A673 (cell line): Measurements from ENCODE around the gene KCNJ5. TPM values are rescaled to one million over a fixed set of nuclear protein-coding genes. Genes with fewer than 3 reads are reported as not detected.

Source experiments
- Bru-seq: library from RNA; stranded (reverse); fragments of 400-500 nt; gene quantifications from one replicate; lab custom pipeline; 2021; lab: Mats Ljungman, UMichigan
- BruChase-seq, 2 experiments: library from RNA; stranded (reverse); fragments of 400-500 nt; gene quantifications; one replicate each; lab custom pipeline; 2021; lab: Mats Ljungman, UMichigan
- BruUV-seq: library from RNA; stranded (reverse); fragments of 400-500 nt; replicated peaks from 2 replicates; lab custom pipeline; 2021; lab: Mats Ljungman, UMichigan
- CTCF ChIA-PET: fragments of 300-600 bp; sonication (Branson Sonifier 250); formaldehyde crosslinking; loops from one replicate; lab custom pipeline; 2022; ENCODE audit warnings: antibody characterized with exemption; lab: Charles Lee
- POLR2A ChIA-PET: fragments of 300-600 bp; sonication (Branson Sonifier 250); formaldehyde crosslinking; loops from one replicate; lab custom pipeline; 2022; ENCODE audit warnings: antibody characterized with exemption; ENCODE audit not compliant: low non-redundant PET; lab: Charles Lee
- DNase-seq: peaks from one replicate; pipeline ENCODE4 v3.0.0-alpha.2; 2015; ENCODE audit warnings: low spot score
- H3K27ac ChIP-seq: fragments of 200-600 bp; sonication (generic); 2 replicates; pipeline ENCODE4 v1.5.1; 2016; ENCODE audit warnings: mixed run types, low read depth, mild to moderate bottlenecking, mixed read lengths, antibody characterized with exemption, low read length; ENCODE audit not compliant: poor library complexity, severe bottlenecking
- H3K27me3 ChIP-seq: fragments of 200-600 bp; sonication (generic); replicated peaks from 2 replicates; pipeline ENCODE4 v1.6.1; 2017; ENCODE audit warnings: mixed run types, low read depth, mild to moderate bottlenecking, mixed read lengths, antibody characterized with exemption, low read length; ENCODE audit not compliant: insufficient read depth, poor library complexity
- H3K36me3 ChIP-seq: fragments of 200-600 bp; sonication (generic); 2 replicates; pipeline ENCODE4 v1.6.1; 2016; ENCODE audit warnings: mixed run types, mild to moderate bottlenecking, mixed read lengths, antibody characterized with exemption, low read length; ENCODE audit not compliant: insufficient read depth, poor library complexity, severe bottlenecking
- H3K4me1 ChIP-seq: fragments of 200-600 bp; sonication (generic); 2 replicates; pipeline ENCODE4 v1.6.1; 2017; ENCODE audit warnings: mixed run types, mild to moderate bottlenecking, mixed read lengths, antibody characterized with exemption, low read length; ENCODE audit not compliant: insufficient read depth, poor library complexity, severe bottlenecking
- H3K4me3 ChIP-seq: fragments of 200-600 bp; sonication (generic); 2 replicates; pipeline ENCODE4 v1.5.1; 2016; ENCODE audit warnings: low read depth, mixed run types, mild to moderate bottlenecking, mixed read lengths, low read length; ENCODE audit not compliant: poor library complexity, severe bottlenecking
- H3K9me3 ChIP-seq: fragments of 200-600 bp; sonication (generic); 2 replicates; pipeline ENCODE4 v1.6.1; 2016; ENCODE audit warnings: mixed run types, low read depth, mild to moderate bottlenecking, mixed read lengths, antibody characterized with exemption, low read length; ENCODE audit not compliant: poor library complexity, severe bottlenecking
- EZH2 ChIP-seq: fragments of 200-600 bp; sonication (generic); IDR thresholded peaks from 2 replicates; pipeline ENCODE4 v1.6.1; 2017; ENCODE audit warnings: borderline replicate concordance, low read depth, mild to moderate bottlenecking, mixed read lengths, antibody characterized with exemption, low read length; ENCODE audit not compliant: poor library complexity, severe bottlenecking
- intact Hi-C: fragments of 100-400 bp; cut with micrococcal nuclease; formaldehyde crosslinking; loops from one replicate; pipeline ENCODE4 v1.10.0; 2022; ENCODE audit not compliant: unreplicated experiment
- long read RNA-seq: library from polyadenylated mRNA; stranded (forward); transcript quantifications from one replicate; pipeline ENCODE4 v2.0.0, GENCODE V29; 2022
- total RNA-seq: library from RNA; stranded (reverse); gene quantifications from 2 replicates; pipeline ENCODE4 v1.2.3, GENCODE V29; 2021
- TF ChIP-seq, protein P1 (sequence below): fragments of 300-800, 200-600 bp; sonication (generic); conservative IDR thresholded peaks from 2 replicates; pipeline ENCODE4 v1.5.1; 2017; ENCODE audit warnings: low read depth, mild to moderate bottlenecking, antibody characterized with exemption, low read length, moderate library complexity, mixed read lengths

KCNJ5 gene
- total RNA-seq (not detected in 2 replicates), Bru-seq, nascent RNA (percentile 3 among the genes with signal in this experiment), BruChase-seq, experiment 1, labeled RNA remaining after a 2-hour chase (not detected), BruChase-seq, experiment 2, labeled RNA remaining after a 6-hour chase (percentile 3 among the genes with signal in this experiment)
- long read RNA-seq = 0 reads

- Histone ChIP-seq H3K36me3 (no peaks in the 10 kb centered on the region), H3K9me3 (no peaks in the 10 kb centered on the region), H3K27me3 (peaks cover 14% of the 10 kb centered on the region), H3K4me3 (peak within 1 kb of the TSS; percentile 50), H3K27ac (no peak within 1 kb of the TSS), H3K4me1 (peaks cover 4% of the 10 kb centered on the region)
- no TSS peak for BruUV-seq
- POLR2A ChIA-PET = no interaction called here
- TF ChIP-seq, protein P1, sequence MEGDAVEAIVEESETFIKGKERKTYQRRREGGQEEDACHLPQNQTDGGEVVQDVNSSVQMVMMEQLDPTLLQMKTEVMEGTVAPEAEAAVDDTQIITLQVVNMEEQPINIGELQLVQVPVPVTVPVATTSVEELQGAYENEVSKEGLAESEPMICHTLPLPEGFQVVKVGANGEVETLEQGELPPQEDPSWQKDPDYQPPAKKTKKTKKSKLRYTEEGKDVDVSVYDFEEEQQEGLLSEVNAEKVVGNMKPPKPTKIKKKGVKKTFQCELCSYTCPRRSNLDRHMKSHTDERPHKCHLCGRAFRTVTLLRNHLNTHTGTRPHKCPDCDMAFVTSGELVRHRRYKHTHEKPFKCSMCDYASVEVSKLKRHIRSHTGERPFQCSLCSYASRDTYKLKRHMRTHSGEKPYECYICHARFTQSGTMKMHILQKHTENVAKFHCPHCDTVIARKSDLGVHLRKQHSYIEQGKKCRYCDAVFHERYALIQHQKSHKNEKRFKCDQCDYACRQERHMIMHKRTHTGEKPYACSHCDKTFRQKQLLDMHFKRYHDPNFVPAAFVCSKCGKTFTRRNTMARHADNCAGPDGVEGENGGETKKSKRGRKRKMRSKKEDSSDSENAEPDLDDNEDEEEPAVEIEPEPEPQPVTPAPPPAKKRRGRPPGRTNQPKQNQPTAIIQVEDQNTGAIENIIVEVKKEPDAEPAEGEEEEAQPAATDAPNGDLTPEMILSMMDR = no peak
- no peak for TF ChIP-seq EZH2
- intact Hi-C loops = no loop called here
- peak; percentile 48 for DNase-seq
- CTCF ChIA-PET = interaction anchor here (0.8 kb wide), 1 partner anchor 66 kb away, joined by 3 read pairs; no protein-coding TSS in a partner anchor
Measured at GRCh38 chr11:128890543-128891368, at the start of gene KCNJ5. TSS of gene KCNJ5 (plus strand) at chr11:128891356. CDS start at chr11:128911274, 19,918 bp downstream.

DNA sequence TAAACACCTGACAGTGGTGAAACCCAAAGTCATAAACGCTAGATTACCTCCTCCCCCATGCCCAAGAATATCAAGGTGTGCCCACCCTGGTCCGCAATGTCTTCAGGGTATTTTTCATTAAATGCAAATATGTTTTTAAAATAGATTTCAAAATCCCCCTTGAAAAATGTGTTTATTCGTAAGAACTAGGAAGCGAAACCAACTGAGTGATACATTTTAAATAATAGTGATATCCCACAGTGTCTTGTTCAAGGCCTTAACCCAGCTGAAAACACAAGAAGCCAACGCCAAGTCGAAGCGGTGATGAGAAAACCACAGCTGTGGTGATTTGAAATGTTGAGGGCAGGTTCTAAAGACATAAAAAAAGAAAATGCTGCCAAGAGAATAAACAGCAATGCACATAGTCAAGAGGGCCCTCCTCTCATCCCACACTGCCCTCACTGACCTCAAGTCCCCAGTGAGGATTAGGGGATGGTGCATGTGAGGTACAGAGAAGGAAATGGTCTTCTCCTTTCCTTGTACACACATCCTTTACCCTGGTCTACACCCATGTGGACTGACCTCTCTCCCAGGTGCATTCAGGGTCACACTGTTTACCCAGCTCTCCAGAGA is 49.6 kb upstream of the KCNJ5 start:
- H3K4me1 ChIP-seq = peaks cover under 1% of the 10 kb centered on the region
- DNase-seq = no peak
- no peaks in the 10 kb centered on the region for H3K36me3 ChIP-seq
- H3K27me3 ChIP-seq = peaks cover 21% of the 10 kb centered on the region
- H3K9me3 ChIP-seq = no peaks in the 10 kb centered on the region
- no TSS peak for BruUV-seq
- TF ChIP-seq EZH2 = no peak
- TF ChIP-seq, protein P1 = no peak
- intact Hi-C loops = no loop called here
- POLR2A ChIA-PET = no interaction called here
- H3K4me3 ChIP-seq = no peak overlapping the region
- CTCF ChIA-PET = no interaction called here
- no peak overlapping the region for H3K27ac ChIP-seq

GRCh38 chr11:128843198-128843785 is 47.9 kb upstream of the KCNJ5 start:
- no peak for DNase-seq
- Histone ChIP-seq H3K27me3 (peaks cover 21% of the 10 kb centered on the region), H3K27ac (no peak overlapping the region), H3K4me1 (no peaks in the 10 kb centered on the region), H3K36me3 (no peaks in the 10 kb centered on the region), H3K9me3 (no peaks in the 10 kb centered on the region), H3K4me3 (no peak overlapping the region)
- POLR2A ChIA-PET = no interaction called here
- BruUV-seq = no TSS peak
- CTCF ChIA-PET = no interaction called here
- no peak for TF ChIP-seq EZH2
- TF ChIP-seq, protein P1 = no peak
- intact Hi-C loops = no loop called here
